HepG2 (cell line): ENCODE data around the gene PIAS3. TPM values are rescaled to one million over a fixed set of nuclear protein-coding genes. Genes with fewer than 3 reads are reported as not detected.

Experiments
- ATAC-seq: fragments of 200-7000 bp; cut with Tn5 transposase; 3 replicates; pipeline ENCODE4 v1.9.1; 2020; ENCODE audit warnings: mild to moderate bottlenecking, moderate library complexity
- BruUV-seq: library from RNA; stranded (reverse); fragments of 400-500 nt; replicated peaks from 2 replicates; lab custom pipeline; 2021; lab: Mats Ljungman, UMichigan
- CTCF ChIA-PET: fragments of 300-600 bp; formaldehyde crosslinking; extraction: SDS; loops from one replicate; lab custom pipeline; 2021; ENCODE audit warnings: low total read pairs, inconsistent platforms, low intra/inter-chr PET ratio; lab: Yijun Ruan, JAX
- POLR2A ChIA-PET: fragments of 350-600 bp; sonication (Branson Sonifier 250); formaldehyde crosslinking; loops from one replicate; lab custom pipeline; 2020; ENCODE audit warnings: antibody characterized with exemption, inconsistent platforms; lab: Yijun Ruan, JAX
- DNase-seq: peaks from one replicate; pipeline ENCODE4 v3.0.0-alpha.2; 2015; ENCODE audit warnings: low spot score
- FAIRE-seq: peaks from 3 replicates; lab custom pipeline; 2011; peaks lifted over from hg19 to GRCh38; lab: Jason Lieb, UNC
- H2AFZ ChIP-seq: one replicate; pipeline ENCODE4 v1.6.1; 2011; ENCODE audit warnings: low read length, inconsistent platforms
- H3K27ac ChIP-seq: fragments of 300-600 bp; 3 replicates; pipeline ENCODE4 v1.8.0; 2011; ENCODE audit warnings: mixed run types, mild to moderate bottlenecking, mixed read lengths, low read length, inconsistent platforms; ENCODE audit not compliant: insufficient read depth; ENCODE audit errors: extremely low read length
- H3K27me3 ChIP-seq, 2 experiments: fragments of 200-600 bp in 1 of 2; 2 replicates in 1 of 2; 3 replicates in 1 of 2; pipeline versions ENCODE4 v1.6.0 to v1.8.0; 2011; ENCODE audit warnings: low read length in 2 of 2, mild to moderate bottlenecking in 2 of 2, moderate library complexity in 2 of 2, inconsistent platforms in 1 of 2; ENCODE audit not compliant: insufficient read depth in 2 of 2, control insufficient read depth in 1 of 2
- H3K36me3 ChIP-seq, 2 experiments: fragments of 200-600 bp in 1 of 2; replicated peaks in 1 of 2; 2 replicates in 1 of 2; 3 replicates in 1 of 2; pipeline versions ENCODE4 v1.5.1 to v1.8.0; 2011; ENCODE audit warnings: low read length in 2 of 2, inconsistent platforms in 1 of 2; ENCODE audit not compliant: insufficient read depth in 2 of 2, control insufficient read depth in 1 of 2
- H3K4me1 ChIP-seq: 2 replicates; pipeline ENCODE4 v1.5.1; 2012; ENCODE audit warnings: low read length, inconsistent platforms; ENCODE audit not compliant: insufficient read depth
- H3K4me2 ChIP-seq: 2 replicates; pipeline ENCODE4 v1.6.0; 2011; ENCODE audit warnings: low read depth, low read length, inconsistent platforms
- H3K4me3 ChIP-seq, 3 experiments: fragments of 200-600 bp in 1 of 3; sonication (generic), shearing (Covaris generic) in 1 of 3; replicated peaks in 1 of 3; 2 replicates each; pipeline ENCODE4 v1.5.1; 2011 to 2016; ENCODE audit warnings: low read length in 3 of 3, inconsistent platforms in 2 of 3, low read depth in 2 of 3, mild to moderate bottlenecking in 2 of 3, control low read depth in 1 of 3, mixed read lengths in 1 of 3; ENCODE audit not compliant: insufficient read depth in 1 of 3
- H3K79me2 ChIP-seq: one replicate; pipeline ENCODE4 v1.6.1; 2011; ENCODE audit warnings: low read length, inconsistent platforms; ENCODE audit not compliant: insufficient read depth
- H3K9ac ChIP-seq: 2 replicates; pipeline ENCODE4 v1.6.0; 2011; ENCODE audit warnings: mild to moderate bottlenecking, low read depth, low read length, inconsistent platforms; ENCODE audit not compliant: insufficient read depth
- H3K9me3 ChIP-seq: 2 replicates; pipeline ENCODE4 v1.5.1; 2012; ENCODE audit warnings: mild to moderate bottlenecking, low read length
- H4K20me1 ChIP-seq: 2 replicates; pipeline ENCODE4 v1.6.0; 2011; ENCODE audit warnings: inconsistent platforms, mild to moderate bottlenecking, low read length, moderate library complexity; ENCODE audit not compliant: insufficient read depth
- CREM ChIP-seq, 2 experiments: sonication (generic) in 1 of 2; formaldehyde crosslinking in 1 of 2; IDR thresholded peaks; 2 replicates each; pipeline versions ENCODE4 v1.4.0 to v1.6.1; 2016 to 2020; ENCODE audit warnings: antibody characterized with exemption in 1 of 2, mild to moderate bottlenecking in 1 of 2, missing genetic modification reagents in 1 of 2
- JDP2 ChIP-seq: sonication (generic); formaldehyde crosslinking; IDR thresholded peaks from 2 replicates; pipeline ENCODE4 v1.8.1; 2022; ENCODE audit warnings: missing genetic modification reagents, borderline replicate concordance
- KDM3A ChIP-seq: IDR thresholded peaks from 2 replicates; pipeline ENCODE4 v1.6.1; 2018; ENCODE audit warnings: low read depth, missing compliant biosample characterization
- MATR3 ChIP-seq: sonication (generic); formaldehyde crosslinking; IDR thresholded peaks from 2 replicates; pipeline ENCODE4 v1.4.0; 2020; ENCODE audit warnings: missing genetic modification reagents
- REPIN1 ChIP-seq: sonication (generic); formaldehyde crosslinking; IDR thresholded peaks from 2 replicates; pipeline ENCODE4 v1.8.0; 2022; ENCODE audit warnings: missing genetic modification reagents, low read depth, mild to moderate bottlenecking, borderline replicate concordance
- SMARCE1 ChIP-seq: fragments of 450-650 bp; IDR thresholded peaks from 2 replicates; pipeline ENCODE4 v1.6.1; 2017; ENCODE audit warnings: borderline replicate concordance
- TCF7L2 ChIP-seq: IDR thresholded peaks from 2 replicates; pipeline ENCODE4 v1.6.1; 2011; ENCODE audit warnings: mild to moderate bottlenecking, low read depth, low read length, moderate library complexity
- TEAD3 ChIP-seq: optimal IDR thresholded peaks from 2 replicates; pipeline ENCODE3; 2016; ENCODE audit warnings: borderline replicate concordance
- ZBTB7A ChIP-seq: sonication (generic); formaldehyde crosslinking; IDR thresholded peaks from 2 replicates; pipeline ENCODE4 v1.8.0; 2022; ENCODE audit warnings: mild to moderate bottlenecking, missing genetic modification reagents
- ZMYM2 ChIP-seq: sonication (generic); formaldehyde crosslinking; IDR thresholded peaks from 2 replicates; pipeline ENCODE4 v1.8.0; 2022; ENCODE audit warnings: mild to moderate bottlenecking, missing genetic modification reagents
- WGBS: methylation state at CpG from one replicate; pipeline ENCODE4 v1.1.6; 2017; ENCODE audit warnings: low lambda C conversion rate; 5-methylcytosine and 5-hydroxymethylcytosine counted together
- in situ Hi-C: cut with HindIII; loops from 2 replicates; pipeline ENCODE4 v1.10.0; 2017; ENCODE audit warnings: low pct_unique_long_range_greater_than_20kb; ENCODE audit not compliant: extremely low pct_ligation_motif_present
- intact Hi-C: fragments of 100-400 bp; cut with micrococcal nuclease; formaldehyde crosslinking; loops from one replicate; pipeline ENCODE4 v1.10.0; 2022; ENCODE audit not compliant: unreplicated experiment
- polyA plus RNA-seq, 8 experiments: library from polyadenylated mRNA; depleted of rRNA in 3 of 8; stranded (reverse) in 7 of 8; unstranded in 1 of 8; fragments of >200 nt; fragmentation: Illumina TruSeq in 4 of 8; extraction: Trizol in 4 of 8; gene quantifications; 2 replicates each; pipeline versions ENCODE4 v1.2.1 to v1.2.3, GENCODE V29; 2011 to 2016; ENCODE audit warnings: low read depth in 4 of 8, missing spikeins in 1 of 8, mixed read lengths in 1 of 8; ENCODE audit not compliant: insufficient read depth in 1 of 8
- total RNA-seq, 5 experiments: library from RNA; depleted of rRNA; stranded (reverse); fragments of >200 nt; fragmentation: Illumina TruSeq; extraction: Trizol; gene quantifications; 2 replicates each; pipeline ENCODE4 v1.2.3, GENCODE V29; 2016; ENCODE audit warnings: low read depth in 1 of 5
- TF ChIP-seq, protein P1 (sequence below): sonication (generic); formaldehyde crosslinking; conservative IDR thresholded peaks from 2 replicates; pipeline ENCODE4 v1.8.0; 2022; ENCODE audit warnings: low read depth, missing genetic modification reagents
- TF ChIP-seq, protein P2 (sequence below): sonication (generic); formaldehyde crosslinking; IDR thresholded peaks from 2 replicates; pipeline ENCODE4 v1.4.0; 2020; ENCODE audit warnings: missing genetic modification reagents
- TF ChIP-seq, protein P3 (sequence below): sonication (generic); formaldehyde crosslinking; IDR thresholded peaks from 2 replicates; pipeline ENCODE4 v1.4.0; 2020; ENCODE audit warnings: missing genetic modification reagents

The PIAS3 gene
- total and polyA plus RNA-seq, 2 of the 13 experiments (the other 11 are each of a cell fraction or from before 2014, with no cell fraction given): 3.7 to 8.0 TPM

DNA sequence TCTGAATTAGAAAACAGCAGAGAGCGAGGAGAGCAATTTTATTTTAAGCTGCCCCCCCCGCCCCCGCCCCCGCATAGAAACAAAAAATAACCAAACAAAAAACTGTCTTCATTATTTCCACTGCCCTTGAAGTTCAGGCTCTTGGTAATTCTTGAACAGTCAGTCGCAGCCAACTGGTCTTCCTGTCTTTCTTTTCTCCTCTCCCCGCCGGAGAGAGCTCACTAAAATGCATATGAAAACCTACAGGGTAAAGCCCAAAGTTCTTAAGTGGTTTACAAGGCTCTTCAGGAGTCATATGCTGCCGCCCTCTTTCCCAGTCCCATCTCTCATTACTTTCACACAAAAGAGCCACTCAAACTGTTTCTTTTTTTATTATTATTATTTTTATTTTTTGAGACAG lies 27.9 kb upstream of the PIAS3 start:
- BruUV-seq: no TSS peak
- ATAC-seq (no peak), FAIRE-seq (no peak), DNase-seq (no peak)
- Histone ChIP-seq H3K79me2 (no peaks in the 10 kb centered on the region), H3K4me3 (no peak overlapping the region), H4K20me1 (no peaks in the 10 kb centered on the region), H3K9me3 (no peaks in the 10 kb centered on the region), H3K4me2 (peak overlapping the region; percentile 75; the same call in 1 of the 2 replicates), H3K27ac (no peak overlapping the region), H2AFZ (no peak overlapping the region), H3K4me1 (peaks cover 53% of the 10 kb centered on the region), H3K27me3 (peaks cover 2 to 26% of the 10 kb centered on the region in 2 experiments), H3K9ac (no peak overlapping the region), H3K36me3 (no peaks in the 10 kb centered on the region)
- in situ Hi-C loops (loop anchor here (5.0 to 10.0 kb wide), 2 partner anchors 40 to 118 kb away; partner anchors contain the start of gene RBM8A), intact Hi-C loops (no loop called here)
- WGBS: 56% methylated on average over 8 of the region's 8 CpGs
- CTCF ChIA-PET: no interaction called here
- TF ChIP-seq, protein P1, sequence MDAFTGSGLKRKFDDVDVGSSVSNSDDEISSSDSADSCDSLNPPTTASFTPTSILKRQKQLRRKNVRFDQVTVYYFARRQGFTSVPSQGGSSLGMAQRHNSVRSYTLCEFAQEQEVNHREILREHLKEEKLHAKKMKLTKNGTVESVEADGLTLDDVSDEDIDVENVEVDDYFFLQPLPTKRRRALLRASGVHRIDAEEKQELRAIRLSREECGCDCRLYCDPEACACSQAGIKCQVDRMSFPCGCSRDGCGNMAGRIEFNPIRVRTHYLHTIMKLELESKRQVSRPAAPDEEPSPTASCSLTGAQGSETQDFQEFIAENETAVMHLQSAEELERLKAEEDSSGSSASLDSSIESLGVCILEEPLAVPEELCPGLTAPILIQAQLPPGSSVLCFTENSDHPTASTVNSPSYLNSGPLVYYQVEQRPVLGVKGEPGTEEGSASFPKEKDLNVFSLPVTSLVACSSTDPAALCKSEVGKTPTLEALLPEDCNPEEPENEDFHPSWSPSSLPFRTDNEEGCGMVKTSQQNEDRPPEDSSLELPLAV (CRISPR knock-in tag): no peak
- TF ChIP-seq JDP2 (CRISPR knock-in tag) (no peak), TCF7L2 (no peak), KDM3A (no peak), ZMYM2 (CRISPR knock-in tag) (no peak), MATR3 (CRISPR knock-in tag) (no peak), SMARCE1 (no peak), CREM (IDR thresholded peaks at IDR 0.05) (no peak), CREM (CRISPR knock-in tag; IDR thresholded peaks at IDR 0.05) (no peak), ZBTB7A (CRISPR knock-in tag) (no peak), TEAD3 (CRISPR knock-in tag) (no peak), REPIN1 (no peak)
- TF ChIP-seq, protein P2, sequence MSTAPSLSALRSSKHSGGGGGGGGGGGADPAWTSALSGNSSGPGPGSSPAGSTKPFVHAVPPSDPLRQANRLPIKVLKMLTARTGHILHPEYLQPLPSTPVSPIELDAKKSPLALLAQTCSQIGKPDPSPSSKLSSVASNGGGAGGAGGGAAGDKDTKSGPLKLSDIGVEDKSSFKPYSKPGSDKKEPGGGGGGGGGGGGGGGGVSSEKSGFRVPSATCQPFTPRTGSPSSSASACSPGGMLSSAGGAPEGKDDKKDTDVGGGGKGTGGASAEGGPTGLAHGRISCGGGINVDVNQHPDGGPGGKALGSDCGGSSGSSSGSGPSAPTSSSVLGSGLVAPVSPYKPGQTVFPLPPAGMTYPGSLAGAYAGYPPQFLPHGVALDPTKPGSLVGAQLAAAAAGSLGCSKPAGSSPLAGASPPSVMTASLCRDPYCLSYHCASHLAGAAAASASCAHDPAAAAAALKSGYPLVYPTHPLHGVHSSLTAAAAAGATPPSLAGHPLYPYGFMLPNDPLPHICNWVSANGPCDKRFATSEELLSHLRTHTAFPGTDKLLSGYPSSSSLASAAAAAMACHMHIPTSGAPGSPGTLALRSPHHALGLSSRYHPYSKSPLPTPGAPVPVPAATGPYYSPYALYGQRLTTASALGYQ (CRISPR knock-in tag): no peak
- TF ChIP-seq, protein P3, sequence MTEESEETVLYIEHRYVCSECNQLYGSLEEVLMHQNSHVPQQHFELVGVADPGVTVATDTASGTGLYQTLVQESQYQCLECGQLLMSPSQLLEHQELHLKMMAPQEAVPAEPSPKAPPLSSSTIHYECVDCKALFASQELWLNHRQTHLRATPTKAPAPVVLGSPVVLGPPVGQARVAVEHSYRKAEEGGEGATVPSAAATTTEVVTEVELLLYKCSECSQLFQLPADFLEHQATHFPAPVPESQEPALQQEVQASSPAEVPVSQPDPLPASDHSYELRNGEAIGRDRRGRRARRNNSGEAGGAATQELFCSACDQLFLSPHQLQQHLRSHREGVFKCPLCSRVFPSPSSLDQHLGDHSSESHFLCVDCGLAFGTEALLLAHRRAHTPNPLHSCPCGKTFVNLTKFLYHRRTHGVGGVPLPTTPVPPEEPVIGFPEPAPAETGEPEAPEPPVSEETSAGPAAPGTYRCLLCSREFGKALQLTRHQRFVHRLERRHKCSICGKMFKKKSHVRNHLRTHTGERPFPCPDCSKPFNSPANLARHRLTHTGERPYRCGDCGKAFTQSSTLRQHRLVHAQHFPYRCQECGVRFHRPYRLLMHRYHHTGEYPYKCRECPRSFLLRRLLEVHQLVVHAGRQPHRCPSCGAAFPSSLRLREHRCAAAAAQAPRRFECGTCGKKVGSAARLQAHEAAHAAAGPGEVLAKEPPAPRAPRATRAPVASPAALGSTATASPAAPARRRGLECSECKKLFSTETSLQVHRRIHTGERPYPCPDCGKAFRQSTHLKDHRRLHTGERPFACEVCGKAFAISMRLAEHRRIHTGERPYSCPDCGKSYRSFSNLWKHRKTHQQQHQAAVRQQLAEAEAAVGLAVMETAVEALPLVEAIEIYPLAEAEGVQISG (CRISPR knock-in tag): no peak
- POLR2A ChIA-PET: interaction anchor here (3.8 kb wide), 1 partner anchor 28 kb away, joined by 14 read pairs; the partner anchor contains the start of gene PIAS3
